ENCODE measurements around the gene GLTP. TPM values are rescaled to one million over a fixed set of nuclear protein-coding genes. Genes with fewer than 3 reads are reported as not detected.

GLTP gene
- total and polyA plus RNA-seq, 2 experiments from 2014 or later: 92.8 to 96.5 TPM

DNA sequence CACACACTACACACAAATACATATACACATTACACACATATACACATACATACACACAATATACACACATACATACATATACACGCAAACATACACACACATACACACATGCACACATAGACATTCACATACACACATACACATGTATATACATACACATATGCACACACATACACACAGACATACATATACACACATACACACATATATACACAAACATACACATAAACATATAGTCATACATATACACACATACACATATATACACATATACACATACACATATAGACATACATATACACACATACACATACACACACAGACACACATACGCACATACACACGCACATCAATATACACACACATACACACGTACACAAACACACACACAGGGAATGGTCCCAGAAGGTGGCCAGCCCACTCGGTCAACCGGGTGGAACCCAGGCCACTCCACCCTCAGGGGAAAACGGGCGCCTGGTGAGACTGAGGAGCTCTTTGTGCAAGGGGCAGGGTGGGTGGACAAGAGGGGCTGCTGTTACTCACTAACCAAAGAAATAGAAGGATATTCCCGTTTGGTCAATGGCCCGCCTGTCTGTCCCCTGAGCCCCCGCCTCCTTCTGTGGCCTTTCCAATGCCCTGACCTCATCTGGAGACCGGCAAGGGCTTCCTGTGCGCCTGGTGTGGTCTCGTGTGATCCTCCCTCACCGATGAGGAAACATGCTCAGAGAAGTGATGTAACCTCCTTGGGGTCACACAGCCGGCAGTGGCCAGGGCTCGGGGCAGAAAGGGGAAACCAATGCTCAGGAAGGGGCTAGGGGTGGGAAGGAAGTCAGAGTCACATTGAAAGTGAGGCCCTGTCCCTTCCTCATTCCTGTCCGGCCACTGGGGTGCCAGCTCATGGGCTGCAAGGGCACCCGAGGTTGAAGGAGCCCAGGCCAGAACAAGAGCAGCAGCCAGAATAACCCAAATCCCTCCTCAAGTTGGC lies 52.5 kb downstream of the GLTP start:
- H3K9me2 ChIP-seq (ENCODE audit: insufficient read depth): no peaks in the 10 kb centered on the region
- H3K9ac ChIP-seq: no peak overlapping the region
- H4K20me1 ChIP-seq (ENCODE audit: insufficient read depth): no peaks in the 10 kb centered on the region
- in situ Hi-C loops (cut with MboI): no loop called here
- H3K4me1 ChIP-seq (ENCODE audit: insufficient read depth): no peaks in the 10 kb centered on the region
- H3K36me3 ChIP-seq (ENCODE audit: low read depth): no peaks in the 10 kb centered on the region
- H3K9me3 ChIP-seq (ENCODE audit: low read depth): no peaks in the 10 kb centered on the region
- WGBS, 2 experiments (ENCODE audit: low coverage in 1 of 2, low lambda C conversion rate in 2 of 2, missing lambda C conversion rate in 2 of 2): 71 to 73% methylated on average over 19 of the region's 19 CpGs
- DNase-seq: no peak
- H3K79me2 ChIP-seq (ENCODE audit: insufficient read depth): no peaks in the 10 kb centered on the region
- no peak overlapping the region for H3K4me2 ChIP-seq (ENCODE audit: unreplicated experiment)
- TF ChIP-seq EZH2phosphoT487 (IDR thresholded peaks at IDR 0.05; ENCODE audit: insufficient read depth, low read depth) (no peak), EZH2 (IDR thresholded peaks at IDR 0.05; ENCODE audit: insufficient read depth, poor library complexity, severe bottlenecking) (no peak)
- H3K27me3 ChIP-seq (replicated peaks; ENCODE audit: insufficient read depth): no peaks in the 10 kb centered on the region
- H3F3A ChIP-seq (ENCODE audit: insufficient read depth): no peaks in the 10 kb centered on the region
- H3K4me3 ChIP-seq: no peak overlapping the region
- H2AFZ ChIP-seq: no peak overlapping the region
- no peak overlapping the region for H3K27ac ChIP-seq

DNA sequence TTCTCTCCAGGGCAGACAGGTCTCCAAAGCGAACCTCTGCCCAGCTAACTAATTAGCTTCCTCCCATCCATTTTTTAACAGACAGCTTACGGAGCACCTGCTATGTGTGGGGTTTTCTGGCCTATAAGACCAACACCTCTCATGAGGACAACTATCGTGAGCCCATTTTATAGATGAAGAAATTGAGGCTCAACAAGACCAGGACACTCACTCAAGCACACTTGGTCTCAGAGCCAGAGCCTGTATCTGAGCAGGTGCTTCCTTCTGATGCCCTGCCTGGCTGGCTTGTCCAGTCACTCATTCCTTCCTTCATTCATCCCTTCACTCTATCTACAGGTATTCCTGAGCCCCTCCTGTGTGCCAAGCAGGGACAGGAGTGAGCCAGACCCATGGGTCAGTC lies 53.3 kb downstream of the GLTP start:
- TF ChIP-seq EZH2phosphoT487 (IDR thresholded peaks at IDR 0.05; ENCODE audit: insufficient read depth, low read depth) (no peak), EZH2 (IDR thresholded peaks at IDR 0.05; ENCODE audit: insufficient read depth, poor library complexity, severe bottlenecking) (no peak)
- no peaks in the 10 kb centered on the region for H3K36me3 ChIP-seq (ENCODE audit: low read depth)
- 95 to 96% methylated on average over 3 of the region's 3 CpGs for WGBS, 2 experiments (ENCODE audit: low coverage in 1 of 2, low lambda C conversion rate in 2 of 2, missing lambda C conversion rate in 2 of 2)
- H3K79me2 ChIP-seq (ENCODE audit: insufficient read depth): no peaks in the 10 kb centered on the region
- H3K9ac ChIP-seq: no peak overlapping the region
- no peaks in the 10 kb centered on the region for H3F3A ChIP-seq (ENCODE audit: insufficient read depth)
- H3K4me3 ChIP-seq: no peak overlapping the region
- H3K4me2 ChIP-seq (ENCODE audit: unreplicated experiment): no peak overlapping the region
- in situ Hi-C loops (cut with MboI): no loop called here
- no peak overlapping the region for H3K27ac ChIP-seq
- H3K9me3 ChIP-seq (ENCODE audit: low read depth): no peaks in the 10 kb centered on the region
- no peaks in the 10 kb centered on the region for H4K20me1 ChIP-seq (ENCODE audit: insufficient read depth)
- no peaks in the 10 kb centered on the region for H3K4me1 ChIP-seq (ENCODE audit: insufficient read depth)
- no peaks in the 10 kb centered on the region for H3K9me2 ChIP-seq (ENCODE audit: insufficient read depth)
- DNase-seq: no peak
- H2AFZ ChIP-seq: no peak overlapping the region
- H3K27me3 ChIP-seq (replicated peaks; ENCODE audit: insufficient read depth): no peaks in the 10 kb centered on the region

DNA sequence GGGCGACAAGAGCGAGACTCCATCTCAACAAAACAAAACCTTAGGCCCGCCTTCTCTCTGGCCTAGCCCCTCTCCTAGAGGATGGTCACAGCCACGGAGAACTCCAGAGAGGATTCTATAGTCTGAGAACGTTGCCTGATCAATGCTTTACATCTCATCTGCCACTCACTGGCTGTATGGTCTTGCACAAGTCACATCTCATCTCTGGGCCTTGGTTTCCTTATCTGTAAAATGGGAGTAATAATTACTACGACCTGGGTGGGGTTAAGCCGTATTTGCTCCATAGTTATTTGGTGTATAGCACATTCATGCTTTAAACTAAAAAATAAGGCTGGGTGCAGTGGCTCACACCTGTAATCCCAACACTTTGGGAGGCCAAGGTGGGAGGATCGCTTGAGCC lies 55.6 kb downstream of the GLTP start:
- Histone ChIP-seq H3F3A (ENCODE audit: insufficient read depth) (no peaks in the 10 kb centered on the region), H3K27me3 (replicated peaks; ENCODE audit: insufficient read depth) (no peaks in the 10 kb centered on the region), H3K9me3 (ENCODE audit: low read depth) (no peaks in the 10 kb centered on the region), H4K20me1 (ENCODE audit: insufficient read depth) (no peaks in the 10 kb centered on the region), H3K36me3 (ENCODE audit: low read depth) (no peaks in the 10 kb centered on the region), H3K4me3 (no peak overlapping the region), H3K79me2 (ENCODE audit: insufficient read depth) (no peaks in the 10 kb centered on the region), H3K27ac (no peak overlapping the region), H2AFZ (no peak overlapping the region), H3K4me1 (ENCODE audit: insufficient read depth) (no peaks in the 10 kb centered on the region), H3K4me2 (ENCODE audit: unreplicated experiment) (no peak overlapping the region), H3K9ac (no peak overlapping the region), H3K9me2 (ENCODE audit: insufficient read depth) (no peaks in the 10 kb centered on the region)
- no peak for DNase-seq
- in situ Hi-C loops (cut with MboI): no loop called here
- TF ChIP-seq EZH2phosphoT487 (IDR thresholded peaks at IDR 0.05; ENCODE audit: insufficient read depth, low read depth): no peak
- 83 to 89% methylated on average over 8 of the region's 8 CpGs for WGBS, 2 experiments (ENCODE audit: low coverage in 1 of 2, low lambda C conversion rate in 2 of 2, missing lambda C conversion rate in 2 of 2)

DNA sequence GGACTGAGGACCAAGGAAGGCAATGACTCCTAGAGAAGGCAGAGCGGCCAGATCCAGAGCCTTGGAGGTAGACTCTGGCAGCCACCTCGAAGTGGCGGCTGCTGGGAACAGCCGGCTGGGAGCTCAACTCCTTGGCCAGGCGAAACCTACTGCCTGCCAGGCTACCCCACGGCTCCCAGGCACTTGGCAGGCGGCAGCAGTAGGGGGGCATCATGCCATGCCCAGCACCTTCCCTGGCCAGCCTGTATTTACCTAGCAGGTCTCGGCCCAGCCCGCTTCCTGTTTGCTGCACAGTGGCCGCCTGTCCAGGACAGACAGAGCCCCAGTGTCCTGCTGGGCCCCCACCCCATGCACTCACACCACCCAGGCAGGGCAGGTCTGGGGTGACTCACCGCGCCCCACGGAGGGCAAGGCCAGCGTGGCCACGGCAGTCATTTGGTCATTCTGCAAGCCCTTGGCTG lies 57.4 kb downstream of the GLTP start:
- Histone ChIP-seq H3K4me2 (ENCODE audit: unreplicated experiment) (no peak overlapping the region), H3K4me3 (no peak overlapping the region), H4K20me1 (ENCODE audit: insufficient read depth) (no peaks in the 10 kb centered on the region), H3K9me2 (ENCODE audit: insufficient read depth) (no peaks in the 10 kb centered on the region), H3K9me3 (ENCODE audit: low read depth) (no peaks in the 10 kb centered on the region), H3K27ac (no peak overlapping the region), H3K36me3 (ENCODE audit: low read depth) (no peaks in the 10 kb centered on the region), H3K4me1 (ENCODE audit: insufficient read depth) (peaks cover 5% of the 10 kb centered on the region; the same call in 1 of the 2 replicates), H3K9ac (no peak overlapping the region), H3F3A (ENCODE audit: insufficient read depth) (no peaks in the 10 kb centered on the region; the same call in 1 of the 2 replicates), H2AFZ (no peak overlapping the region), H3K27me3 (replicated peaks; ENCODE audit: insufficient read depth) (no peaks in the 10 kb centered on the region), H3K79me2 (ENCODE audit: insufficient read depth) (no peaks in the 10 kb centered on the region)
- 82 to 86% methylated on average over 15 of the region's 15 CpGs for WGBS, 2 experiments (ENCODE audit: low coverage in 1 of 2, low lambda C conversion rate in 2 of 2, missing lambda C conversion rate in 2 of 2)
- DNase-seq: no peak
- in situ Hi-C loops (cut with MboI): no loop called here
- TF ChIP-seq EZH2 (IDR thresholded peaks at IDR 0.05; ENCODE audit: insufficient read depth, poor library complexity, severe bottlenecking): no peak
- TF ChIP-seq EZH2phosphoT487 (IDR thresholded peaks at IDR 0.05; ENCODE audit: insufficient read depth, low read depth): no peak
